K562 (cell line): ENCODE results near the gene TMEM72. TPM values are rescaled to one million over a fixed set of nuclear protein-coding genes. Genes with fewer than 3 reads are reported as not detected.

Source experiments
- ATAC-seq: fragments of 200-7000 bp; cut with Tn5 transposase; 3 replicates; pipeline ENCODE4 v1.9.1; 2020; ENCODE audit warnings: moderate library complexity
- BruUV-seq: library from RNA; stranded (reverse); fragments of 400-500 nt; replicated peaks from 2 replicates; lab custom pipeline; 2021; lab: Mats Ljungman, UMichigan
- CTCF ChIA-PET: fragments of 300-600 bp; formaldehyde crosslinking; extraction: SDS; loops from one replicate; lab custom pipeline; 2021; ENCODE audit warnings: low intra/inter-chr PET ratio; lab: Yijun Ruan, JAX
- POLR2A ChIA-PET: fragments of 300-600, 350-650 bp; sonication (Branson Sonifier 250); formaldehyde crosslinking; extraction: SDS; loops from one replicate; lab custom pipeline; 2021; ENCODE audit warnings: antibody characterized with exemption, inconsistent platforms; lab: Yijun Ruan, JAX
- DNase-seq, 4 experiments: peaks; one replicate each; pipeline versions ENCODE4 v3.0.0 to v3.0.0-alpha.2; 2011 to 2018; ENCODE audit warnings: low spot score in 3 of 4, mixed read lengths in 3 of 4; ENCODE audit errors: extremely low read depth in 1 of 4
- FAIRE-seq: peaks from 2 replicates; lab custom pipeline; 2011; peaks lifted over from hg19 to GRCh38; lab: Jason Lieb, UNC
- H2AFZ ChIP-seq: 2 replicates; pipeline ENCODE4 v1.6.0; 2011; ENCODE audit warnings: low read depth, low read length, control low read depth, inconsistent platforms
- H3K27ac ChIP-seq: fragments of 200-600 bp; 3 replicates; pipeline ENCODE4 v1.8.0; 2011; ENCODE audit warnings: low read depth, mild to moderate bottlenecking, control low read depth, inconsistent platforms, low read length, moderate library complexity, mixed read lengths; ENCODE audit errors: extremely low read depth
- H3K27me3 ChIP-seq, 2 experiments: fragments of 300-600 bp in 1 of 2; 2 replicates in 1 of 2; 3 replicates in 1 of 2; pipeline versions ENCODE4 v1.6.0 to v1.8.0; 2011; ENCODE audit warnings: inconsistent platforms in 2 of 2, low read length in 2 of 2, mild to moderate bottlenecking in 1 of 2, mixed read lengths in 1 of 2, moderate library complexity in 1 of 2; ENCODE audit not compliant: control insufficient read depth in 2 of 2, insufficient read depth in 2 of 2
- H3K36me3 ChIP-seq: fragments of 300-600 bp; 3 replicates; pipeline ENCODE4 v1.8.0; 2011; ENCODE audit warnings: mild to moderate bottlenecking, low read length, inconsistent platforms; ENCODE audit not compliant: control insufficient read depth, insufficient read depth
- H3K4me1 ChIP-seq, 2 experiments: fragments of 200-600 bp in 1 of 2; replicated peaks in 1 of 2; 2 replicates in 1 of 2; 3 replicates in 1 of 2; pipeline versions ENCODE4 v1.5.1 to v1.8.0; 2011; ENCODE audit warnings: inconsistent platforms in 2 of 2, low read length in 2 of 2, mild to moderate bottlenecking in 1 of 2, mixed read lengths in 1 of 2, moderate library complexity in 1 of 2; ENCODE audit not compliant: control insufficient read depth in 2 of 2, insufficient read depth in 2 of 2
- H3K4me2 ChIP-seq: 2 replicates; pipeline ENCODE4 v1.6.1; 2011; ENCODE audit warnings: low read length, control low read depth, inconsistent platforms, mixed read lengths; ENCODE audit not compliant: insufficient read depth
- H3K4me3 ChIP-seq: fragments of 200-600 bp; sonication (generic), shearing (Covaris generic); 2 replicates; pipeline ENCODE4 v1.5.1; 2016; ENCODE audit warnings: control low read depth, inconsistent platforms
- H3K79me2 ChIP-seq: fragments of 200-600 bp; 3 replicates; pipeline ENCODE4 v1.8.0; 2011; ENCODE audit warnings: low read length, inconsistent platforms; ENCODE audit not compliant: control insufficient read depth, insufficient read depth
- H3K9ac ChIP-seq, 2 experiments: 2 replicates each; pipeline versions ENCODE4 v1.6.0 to v1.6.1; 2011; ENCODE audit warnings: low read depth in 2 of 2, low read length in 2 of 2, control low read depth in 1 of 2, inconsistent platforms in 1 of 2, mild to moderate bottlenecking in 1 of 2, mixed read lengths in 1 of 2; ENCODE audit not compliant: insufficient read depth in 1 of 2
- H3K9me1 ChIP-seq: one replicate; pipeline ENCODE4 v1.6.0; 2011; ENCODE audit warnings: inconsistent platforms, mild to moderate bottlenecking, low read length, moderate library complexity; ENCODE audit not compliant: control insufficient read depth, insufficient read depth
- H3K9me3 ChIP-seq: replicated peaks from 2 replicates; pipeline ENCODE4 v1.5.1; 2011; ENCODE audit warnings: low read depth, low read length, inconsistent platforms; ENCODE audit not compliant: control insufficient read depth, insufficient read depth
- H4K20me1 ChIP-seq: replicated peaks from 2 replicates; pipeline ENCODE4 v1.6.1; 2011; ENCODE audit warnings: low read length, inconsistent platforms, mixed read lengths; ENCODE audit not compliant: control insufficient read depth, insufficient read depth
- ARID3B ChIP-seq: fragments of 250-450 bp; sonication (Bioruptor Pico); IDR thresholded peaks from 2 replicates; pipeline ENCODE4 v1.4.0; 2020; ENCODE audit warnings: borderline replicate concordance
- CHCHD3 ChIP-seq: fragments of 250-450 bp; sonication (Bioruptor Pico); IDR thresholded peaks from 2 replicates; pipeline ENCODE4 v2.1.2; 2022; ENCODE audit warnings: mild to moderate bottlenecking
- CREB1 ChIP-seq, 2 experiments: sonication (generic) in 1 of 2; formaldehyde crosslinking in 1 of 2; IDR thresholded peaks; 2 replicates each; pipeline versions ENCODE4 v1.6.1 to v1.8.0; 2012 to 2022; ENCODE audit warnings: inconsistent platforms in 1 of 2, mild to moderate bottlenecking in 1 of 2, missing genetic modification reagents in 1 of 2, moderate library complexity in 1 of 2
- E2F4 ChIP-seq: sonication (generic); formaldehyde crosslinking; IDR thresholded peaks from 2 replicates; pipeline ENCODE4 v1.8.0; 2022; ENCODE audit warnings: mild to moderate bottlenecking, low read depth, missing genetic modification reagents
- NFE2L1 ChIP-seq: fragments of 450-650 bp; IDR thresholded peaks from 2 replicates; pipeline ENCODE4 v1.6.1; 2016; ENCODE audit warnings: missing genetic modification characterization, low read depth, mild to moderate bottlenecking, missing compliant biosample characterization, moderate library complexity, borderline replicate concordance
- PHF8 ChIP-seq: fragments of 200-600 bp; sonication (generic); IDR thresholded peaks from 2 replicates; pipeline ENCODE4 v1.6.1; 2012; ENCODE audit warnings: mixed run types, mild to moderate bottlenecking, inconsistent platforms, low read length, moderate library complexity, borderline replicate concordance
- RAD21 ChIP-seq, 2 experiments: fragments of 250-450 bp in 1 of 2; fragments of 450-650 bp in 1 of 2; sonication (Bioruptor Pico) in 1 of 2; formaldehyde crosslinking in 1 of 2; IDR thresholded peaks in 1 of 2; conservative IDR thresholded peaks in 1 of 2; 2 replicates each; pipeline versions ENCODE4 v1.4.0 to v1.8.0; 2020 to 2022; ENCODE audit warnings: mild to moderate bottlenecking in 2 of 2, moderate library complexity in 1 of 2
- RBM17 ChIP-seq: fragments of 200-400 bp; formaldehyde crosslinking; IDR thresholded peaks from 2 replicates; pipeline ENCODE4 v1.6.1; 2017; ENCODE audit warnings: low read depth, mild to moderate bottlenecking, low read length, borderline replicate concordance
- SMC3 ChIP-seq: conservative IDR thresholded peaks from 2 replicates; pipeline ENCODE4 v1.6.1; 2011; ENCODE audit warnings: low read depth, low read length, improper control_type of control experiment; ENCODE audit not compliant: insufficient read depth
- TSC22D4 ChIP-seq: fragments of 450-650 bp; IDR thresholded peaks from 2 replicates; pipeline ENCODE4 v1.6.1; 2016; ENCODE audit warnings: missing genetic modification characterization, missing biosample characterization, control low read depth
- ZBTB1 ChIP-seq: sonication (generic); formaldehyde crosslinking; IDR thresholded peaks from 2 replicates; pipeline ENCODE4 v1.8.1; 2023; ENCODE audit warnings: missing genetic modification reagents, low read depth, mild to moderate bottlenecking, borderline replicate concordance
- ZEB2 ChIP-seq: fragments of 450-650 bp; IDR thresholded peaks from 2 replicates; pipeline ENCODE4 v1.6.1; 2016
- ZNF347 ChIP-seq: fragments of 450-650 bp; formaldehyde crosslinking; IDR thresholded peaks from 2 replicates; pipeline ENCODE4 v1.4.0; 2020; ENCODE audit warnings: low read depth, mild to moderate bottlenecking, moderate library complexity
- ZNF584 ChIP-seq: fragments of 200-800 bp; sonication (Bioruptor generic); IDR thresholded peaks from 2 replicates; pipeline ENCODE4 v1.6.1; 2016; ENCODE audit warnings: low read depth, mild to moderate bottlenecking, missing genetic modification characterization, missing compliant biosample characterization
- ZNF589 ChIP-seq: fragments of 200-800 bp; sonication (Bioruptor generic); IDR thresholded peaks from 2 replicates; pipeline ENCODE4 v1.6.1; 2016; ENCODE audit warnings: low read depth, missing genetic modification characterization, missing compliant biosample characterization
- ZNF778 ChIP-seq: fragments of 450-650 bp; formaldehyde crosslinking; IDR thresholded peaks from 2 replicates; pipeline ENCODE4 v1.4.0; 2020; ENCODE audit warnings: mild to moderate bottlenecking, moderate library complexity
- WGBS: fragments of 100-300 bp; shearing (Covaris generic); methylation state at CpG from one replicate; pipeline ENCODE4 v1.1.6; 2016; ENCODE audit warnings: low coverage, mixed read lengths; ENCODE audit not compliant: insufficient coverage; ENCODE audit errors: missing lambda C conversion rate; 5-methylcytosine and 5-hydroxymethylcytosine counted together
- in situ Hi-C: fragments of 300-500 bp; cut with MboI; formaldehyde crosslinking; loops from 4 replicates; pipeline ENCODE4 v1.15.0; 2018; ENCODE audit warnings: inconsistent platforms, mixed read lengths
- intact Hi-C: fragments of 100-400 bp; cut with micrococcal nuclease; formaldehyde crosslinking; loops from 2 replicates; pipeline ENCODE4 v1.14.2; 2022
- polyA plus RNA-seq, 8 experiments: library from polyadenylated mRNA; depleted of rRNA in 4 of 8; stranded (reverse) in 5 of 8; unstranded in 3 of 8; fragments of >200 nt; fragmentation: Nextera tagmentation in 2 of 8; fragmentation: Illumina TruSeq in 1 of 8; extraction: Ambion mirVana in 2 of 8; extraction: Trizol in 1 of 8; gene quantifications; 2 replicates each; pipeline versions ENCODE4 v1.2.1 to v1.2.3, GENCODE V29; 2011 to 2014; ENCODE audit warnings: inconsistent platforms in 1 of 8, missing spikeins in 1 of 8
- total RNA-seq, 7 experiments: library from RNA; depleted of rRNA in 6 of 7; stranded (reverse); fragments of >200 nt in 6 of 7; fragmentation: Illumina TruSeq in 2 of 7; extraction: Trizol in 2 of 7; gene quantifications; 2 replicates each; pipeline versions ENCODE4 v1.2.1 to v1.2.3, GENCODE V29; 2011 to 2021; ENCODE audit warnings: low replicate concordance in 1 of 7

The TMEM72 gene
- total and polyA plus RNA-seq, 9 of the 15 experiments (the other 6 are each of a cell fraction or from before 2014, with no cell fraction given) = not detected

GRCh38 chr10:44924261-44925040, 13.3 kb downstream of the TMEM72 start (continued):
- TF ChIP-seq E2F4 (CRISPR knock-in tag) (no peak), ARID3B (CRISPR knock-in tag) (no peak)

GRCh38 chr10:44925224-44925623, 14.1 kb downstream of the TMEM72 start:
- peaks cover 0 to 5% of the 10 kb centered on the region in 2 experiments; a peak in 1 of 5 replicates for H3K4me1 ChIP-seq
- no peaks in the 10 kb centered on the region for H3K9me1 ChIP-seq
- BruUV-seq = no TSS peak
- no peaks in the 10 kb centered on the region for H3K9me3 ChIP-seq
- no peaks in the 10 kb centered on the region for H4K20me1 ChIP-seq
- CTCF ChIA-PET = interaction anchor here (1.1 kb wide), 1 partner anchor 62 kb away, joined by 3 read pairs; no protein-coding TSS in a partner anchor
- no peak overlapping the region for H3K27ac ChIP-seq
- no peaks in the 10 kb centered on the region for H3K79me2 ChIP-seq
- peak; percentile 81 for ATAC-seq
- POLR2A ChIA-PET = interaction anchor here (0.5 to 1.0 kb wide), 4 partner anchors 12 to 137 kb away, joined by 3 to 5 read pairs (median 4); no protein-coding TSS in a partner anchor
- 0% methylated on average over 7 of the region's 7 CpGs for WGBS
- intact Hi-C loops = loop anchor here (2.0 kb wide), 1 partner anchor 46 kb away; no protein-coding TSS in a partner anchor
- H2AFZ ChIP-seq = 0 out of 2 replicates have a peak overlapping the region, but pooled peaks have one; percentile 0
- no peak overlapping the region for H3K4me3 ChIP-seq
- DNase-seq = peak; percentile 45 to 64 (median 52)
- H3K36me3 ChIP-seq = no peaks in the 10 kb centered on the region
- FAIRE-seq = peak; percentile 93
- in situ Hi-C loops = no loop called here
- peaks cover 0 to 52% of the 10 kb centered on the region in 2 experiments; a peak in 3 of 5 replicates for H3K27me3 ChIP-seq
- H3K4me2 ChIP-seq = no peak overlapping the region
- H3K9ac ChIP-seq = no peak overlapping the region
- TF ChIP-seq ZNF347 (CRISPR knock-in tag) = no peak
- TF ChIP-seq SMC3 = 0 out of 2 replicates have a peak, but pooled peaks have one; percentile 31
- TF ChIP-seq RAD21 (CRISPR knock-in tag; conservative IDR thresholded peaks at IDR 0.05 in 1 of 2, IDR thresholded peaks at IDR 0.05 in 1 of 2) = peak; percentile 77 to 79
- no peak for TF ChIP-seq TSC22D4 (tag)
- TF ChIP-seq ZBTB1 = no peak
- TF ChIP-seq ZNF589 (CRISPR knock-in tag) = no peak
- TF ChIP-seq ZNF778 (CRISPR knock-in tag) = no peak
- no peak for TF ChIP-seq CREB1 (IDR thresholded peaks at IDR 0.05)
- peak; percentile 20; the same call in 1 of the 2 replicates for TF ChIP-seq CREB1 (CRISPR knock-in tag; IDR thresholded peaks at IDR 0.05)
- TF ChIP-seq PHF8 = no peak
- no peak for TF ChIP-seq CHCHD3 (CRISPR knock-in tag)
- no peak for TF ChIP-seq NFE2L1 (tag)
- TF ChIP-seq ZEB2 = no peak
- TF ChIP-seq ZNF584 = no peak
- no peak for TF ChIP-seq RBM17
